HS-27A (cell line): ENCODE results near the gene ITGB4.

Experiments used
- DNase-seq: peaks from one replicate; pipeline ENCODE4 v3.0.0-alpha.2; 2012; ENCODE audit warnings: low read depth, missing footprints

Gene ITGB4

GRCh38 chr17:75731716-75732498 is 10.6 kb downstream of the ITGB4 start:
- no peak for DNase-seq

- no peak for DNase-seq
These were observed 12.2 kb downstream of the ITGB4 start for GRCh38 chr17:75733471-75733870.

- DNase-seq, result no peak
These were observed 13.5 kb downstream of the ITGB4 start for GRCh38 chr17:75734674-75735294.

GRCh38 chr17:75736173-75736835 is 15.0 kb downstream of the ITGB4 start:
- DNase-seq, result no peak

- DNase-seq, result no peak
These were observed 16.1 kb downstream of the ITGB4 start for GRCh38 chr17:75737133-75737962.

GRCh38 chr17:75738218-75738802 is 17.1 kb downstream of the ITGB4 start:
- DNase-seq, result no peak

- no peak for DNase-seq
These were observed 17.9 kb downstream of the ITGB4 start for GRCh38 chr17:75739174-75739573.

GRCh38 chr17:75739801-75740200 is 18.5 kb downstream of the ITGB4 start:
- no peak for DNase-seq

GRCh38 chr17:75740215-75740614 is 19.0 kb downstream of the ITGB4 start:
- DNase-seq, result no peak

GRCh38 chr17:75740631-75741077 is 19.4 kb downstream of the ITGB4 start:
- no peak for DNase-seq

GRCh38 chr17:75742337-75742736 is 21.1 kb downstream of the ITGB4 start:
- DNase-seq, result no peak

- no peak for DNase-seq
These were observed 22.5 kb downstream of the ITGB4 start for GRCh38 chr17:75743625-75744206.

- no peak for DNase-seq
These were observed 27.4 kb downstream of the ITGB4 start for GRCh38 chr17:75748706-75749105.

GRCh38 chr17:75749545-75750389 is 28.5 kb downstream of the ITGB4 start:
- no peak for DNase-seq

GRCh38 chr17:75750661-75751423 is 29.6 kb downstream of the ITGB4 start:
- DNase-seq, result no peak

- DNase-seq, result no peak
These were observed 30.6 kb downstream of the ITGB4 start for GRCh38 chr17:75751676-75752404.

GRCh38 chr17:75752405-75752709 is 31.1 kb downstream of the ITGB4 start:
- no peak for DNase-seq

GRCh38 chr17:75752802-75753513 is 31.7 kb downstream of the ITGB4 start:
- no peak for DNase-seq
